Sigmoid colon (tissue), 3 donors: Measurements from ENCODE around the gene LRRC39.

Source experiments
- POLR2A ChIP-seq, 2 donors: fragments of 450-650 bp; IDR thresholded peaks; one replicate each; pipeline ENCODE4 v1.6.1; 2016; ENCODE audit warnings: antibody characterized with exemption in 2 of 2, mild to moderate bottlenecking in 2 of 2, moderate library complexity in 2 of 2
- TF ChIP-seq, protein P1 (sequence below), 4 experiments: fragments of 450-650 bp in 3 of 4; fragments of 200-600 bp in 1 of 4; IDR thresholded peaks; one replicate each; pipeline ENCODE4 v1.5.1; 2016 to 2019; ENCODE audit warnings: antibody characterized with exemption in 4 of 4, mild to moderate bottlenecking in 3 of 4, moderate library complexity in 2 of 4

DNA sequence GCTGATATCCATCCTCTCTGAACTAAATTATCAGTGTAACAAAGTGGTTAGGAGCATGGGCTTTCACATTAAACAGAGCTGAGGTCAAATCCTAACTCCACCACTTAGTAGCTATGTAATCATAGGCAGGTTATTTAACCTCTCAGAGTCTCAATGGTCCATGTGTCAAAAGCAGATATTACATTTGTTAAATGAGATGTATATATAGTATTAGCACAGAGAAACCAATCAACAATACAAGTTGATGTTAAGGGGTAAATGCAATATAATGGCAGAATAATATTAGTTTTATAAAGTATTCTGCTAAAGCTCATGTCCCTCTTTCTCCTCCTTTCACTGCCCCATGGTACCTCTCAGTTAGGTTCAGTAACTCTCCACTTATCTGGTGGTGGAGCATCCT, 44.4 kb upstream of the LRRC39 start:
- no peak for TF ChIP-seq POLR2A (IDR thresholded peaks at IDR 0.05)
- TF ChIP-seq, protein P1, sequence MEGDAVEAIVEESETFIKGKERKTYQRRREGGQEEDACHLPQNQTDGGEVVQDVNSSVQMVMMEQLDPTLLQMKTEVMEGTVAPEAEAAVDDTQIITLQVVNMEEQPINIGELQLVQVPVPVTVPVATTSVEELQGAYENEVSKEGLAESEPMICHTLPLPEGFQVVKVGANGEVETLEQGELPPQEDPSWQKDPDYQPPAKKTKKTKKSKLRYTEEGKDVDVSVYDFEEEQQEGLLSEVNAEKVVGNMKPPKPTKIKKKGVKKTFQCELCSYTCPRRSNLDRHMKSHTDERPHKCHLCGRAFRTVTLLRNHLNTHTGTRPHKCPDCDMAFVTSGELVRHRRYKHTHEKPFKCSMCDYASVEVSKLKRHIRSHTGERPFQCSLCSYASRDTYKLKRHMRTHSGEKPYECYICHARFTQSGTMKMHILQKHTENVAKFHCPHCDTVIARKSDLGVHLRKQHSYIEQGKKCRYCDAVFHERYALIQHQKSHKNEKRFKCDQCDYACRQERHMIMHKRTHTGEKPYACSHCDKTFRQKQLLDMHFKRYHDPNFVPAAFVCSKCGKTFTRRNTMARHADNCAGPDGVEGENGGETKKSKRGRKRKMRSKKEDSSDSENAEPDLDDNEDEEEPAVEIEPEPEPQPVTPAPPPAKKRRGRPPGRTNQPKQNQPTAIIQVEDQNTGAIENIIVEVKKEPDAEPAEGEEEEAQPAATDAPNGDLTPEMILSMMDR (IDR thresholded peaks at IDR 0.05) = no peak
